PC-9 (cell line): ENCODE measurements around the gene CLEC9A.

Source experiments
- CTCF ChIP-seq: fragments of 200-600 bp; sonication (generic); conservative IDR thresholded peaks from 2 replicates; pipeline ENCODE4 v1.6.1; 2017; ENCODE audit warnings: mixed run types, antibody characterized with exemption, mild to moderate bottlenecking, moderate library complexity
- EZH2 ChIP-seq: fragments of 200-600 bp; sonication (generic); IDR thresholded peaks from 2 replicates; pipeline ENCODE4 v1.8.0; 2017; ENCODE audit warnings: antibody characterized with exemption, low read depth

GRCh38 chr12:10102322-10102721 lies 71.8 kb downstream of the CLEC9A start:
- TF ChIP-seq CTCF (no peak), EZH2 (no peak)
